Ecto neural progenitor cell (in vitro differentiated cells): ENCODE measurements around the gene MYO7A.
"Not testable (repeated sequence)": the region's sequence is repeated elsewhere in the genome, so short reads cannot be mapped to it uniquely, and the experiment has no call there.

Experiments
- DNase-seq: peaks from one replicate; pipeline ENCODE4 v3.0.0-alpha.2; 2018; ENCODE audit warnings: low spot score

MYO7A gene

DNA sequence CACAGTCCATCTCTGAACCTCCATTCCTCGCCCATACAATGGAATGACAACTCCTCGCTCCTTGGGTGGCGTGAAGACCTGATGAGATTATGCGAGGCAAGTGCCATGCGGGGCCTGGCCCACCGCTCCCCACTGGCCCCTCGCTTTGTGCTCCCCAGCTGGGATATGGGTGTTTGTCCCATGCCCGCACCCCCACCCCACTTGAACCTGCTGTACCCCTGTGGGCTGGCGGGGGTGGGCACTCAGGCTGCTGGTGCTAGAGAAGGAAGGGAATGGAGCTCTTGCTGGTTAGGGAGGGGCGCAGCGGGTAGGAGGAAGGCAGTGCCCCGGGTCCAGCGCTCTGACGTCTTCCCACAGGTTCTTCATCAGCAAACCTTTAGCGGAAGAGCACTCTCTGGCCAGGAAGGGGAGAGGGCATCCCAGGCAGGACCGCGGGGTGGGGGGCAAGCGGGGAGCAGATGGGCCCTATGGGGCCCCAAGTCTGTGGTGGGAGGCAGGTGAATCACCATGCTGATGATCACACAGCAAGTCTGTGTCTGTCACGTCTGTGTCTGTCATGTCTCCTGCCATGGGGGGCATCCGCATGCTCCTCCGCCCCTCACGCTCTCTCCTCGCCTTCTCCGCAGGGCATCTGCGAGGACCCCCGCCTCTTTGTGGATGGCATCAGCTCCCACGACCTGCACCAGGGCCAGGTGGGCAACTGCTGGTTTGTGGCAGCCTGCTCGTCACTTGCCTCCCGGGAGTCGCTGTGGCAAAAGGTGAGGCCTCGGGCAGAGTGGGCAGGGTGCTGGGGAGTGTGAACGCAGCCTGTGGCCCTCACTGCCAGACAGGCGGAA, 34.8 kb upstream of the MYO7A start:
- DNase-seq = no peak

DNA sequence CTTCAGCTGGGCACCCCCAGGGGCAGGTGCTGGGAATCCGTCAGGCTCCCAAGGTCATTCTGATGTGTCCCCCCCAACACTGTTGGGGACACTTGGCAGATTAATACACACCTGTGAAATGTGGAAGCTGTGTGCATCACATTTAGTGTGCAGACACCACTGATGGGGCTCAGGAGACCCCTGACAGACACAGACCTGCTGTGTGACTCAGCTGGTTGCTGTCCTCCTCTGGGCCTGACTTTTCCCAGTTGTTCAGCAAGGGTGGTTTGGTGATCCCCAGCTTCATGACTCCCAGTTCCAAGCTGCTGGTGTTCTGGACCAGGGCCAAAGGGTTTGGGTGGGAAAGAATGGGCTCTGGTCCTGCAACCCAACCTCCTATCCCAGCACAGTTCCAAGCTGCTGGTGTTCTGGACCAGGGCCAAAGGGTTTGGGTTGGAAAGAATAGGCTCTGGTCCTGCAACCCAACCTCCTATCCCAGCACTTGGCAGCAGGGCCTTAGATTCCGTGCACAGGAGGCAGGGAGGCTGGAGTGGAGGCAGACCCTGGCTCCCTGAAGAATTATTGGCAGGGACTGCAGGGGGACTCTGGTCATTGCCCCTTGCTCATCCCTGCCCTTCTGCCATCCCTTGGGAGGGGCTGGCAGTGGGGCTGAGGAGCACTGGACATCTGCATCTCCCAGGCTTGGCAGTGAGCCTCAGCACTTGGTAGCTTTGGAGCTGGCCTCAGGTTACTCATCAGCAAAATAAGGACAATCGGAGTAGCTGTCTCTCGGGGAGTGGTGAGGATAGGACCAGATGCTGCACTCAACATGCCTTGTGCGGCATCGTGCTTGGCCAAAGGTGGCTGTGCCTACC, 33.8 kb upstream of the MYO7A start:
- DNase-seq = no peak

GRCh38 chr11:77094841-77095365, 33.1 kb upstream of the MYO7A start:
- DNase-seq = no peak

- DNase-seq = no peak
Observed at GRCh38 chr11:77095551-77096490, 32.2 kb upstream of the MYO7A start.

DNA sequence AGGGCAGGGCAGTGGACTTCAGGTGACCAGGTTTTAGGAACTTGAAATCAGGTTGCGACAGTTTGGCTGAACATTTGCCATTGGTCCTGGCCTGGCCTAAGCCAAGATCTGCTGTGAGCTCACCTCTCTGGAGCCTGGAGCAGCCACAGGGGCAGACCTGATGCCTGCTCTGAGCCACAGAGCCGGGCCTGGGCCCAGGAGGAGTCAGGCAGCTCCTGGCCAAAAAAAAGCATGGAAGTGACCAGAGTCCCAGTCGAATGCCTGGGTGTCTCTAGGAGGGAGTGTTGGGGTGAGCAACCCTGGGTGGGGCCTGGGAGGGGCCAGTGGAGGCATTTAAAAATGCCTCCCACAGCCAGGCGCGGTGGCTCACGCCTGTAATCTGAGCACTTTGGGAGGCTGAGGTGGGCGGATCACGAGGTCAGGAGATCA, 31.4 kb upstream of the MYO7A start:
- no peak for DNase-seq

GRCh38 chr11:77097180-77097579, 30.9 kb upstream of the MYO7A start:
- DNase-seq = not testable (repeated sequence)

DNA sequence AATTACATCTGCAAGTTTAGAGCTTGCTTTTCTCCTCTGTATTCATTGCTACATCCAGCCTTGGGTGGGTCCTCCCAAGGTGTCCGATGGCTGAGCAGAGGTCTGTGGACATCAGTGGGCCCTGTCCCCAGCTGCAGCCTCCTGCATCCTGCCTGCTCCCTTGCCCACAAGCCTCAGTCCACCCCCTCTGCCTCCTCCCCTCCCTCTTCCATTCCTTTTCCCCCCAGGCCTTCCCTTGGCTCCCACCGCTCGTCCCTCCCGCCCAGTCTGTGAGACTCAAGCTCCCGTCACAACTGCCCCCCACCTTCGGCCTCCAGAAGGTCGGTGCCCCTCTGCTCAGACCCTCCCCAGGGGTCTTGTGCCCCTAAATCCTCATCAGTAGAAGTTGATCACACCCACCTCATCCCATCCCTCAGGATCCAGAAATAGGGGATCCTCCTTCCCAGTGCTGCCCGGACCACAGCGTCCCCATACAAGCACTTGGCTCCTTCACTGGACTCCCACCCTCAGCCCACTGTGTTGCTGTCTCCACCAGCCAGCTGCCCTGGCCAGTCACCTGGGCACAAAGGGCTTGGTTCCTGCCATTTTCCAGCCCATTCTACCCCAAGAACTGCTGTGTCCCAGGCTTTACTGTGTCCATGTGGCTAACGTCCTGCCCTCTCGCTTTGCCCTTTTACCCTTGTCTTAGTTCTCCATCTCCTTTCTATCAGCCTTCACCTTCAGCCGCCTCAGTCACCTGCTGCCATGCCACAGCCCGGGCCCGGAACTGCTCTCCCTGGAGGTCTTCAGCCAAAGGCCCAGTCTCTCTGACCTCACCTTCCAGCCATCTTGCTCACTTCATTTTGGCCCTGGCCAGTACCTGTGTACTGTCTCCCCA, 27.6 kb upstream of the MYO7A start:
- no peak for DNase-seq

DNA sequence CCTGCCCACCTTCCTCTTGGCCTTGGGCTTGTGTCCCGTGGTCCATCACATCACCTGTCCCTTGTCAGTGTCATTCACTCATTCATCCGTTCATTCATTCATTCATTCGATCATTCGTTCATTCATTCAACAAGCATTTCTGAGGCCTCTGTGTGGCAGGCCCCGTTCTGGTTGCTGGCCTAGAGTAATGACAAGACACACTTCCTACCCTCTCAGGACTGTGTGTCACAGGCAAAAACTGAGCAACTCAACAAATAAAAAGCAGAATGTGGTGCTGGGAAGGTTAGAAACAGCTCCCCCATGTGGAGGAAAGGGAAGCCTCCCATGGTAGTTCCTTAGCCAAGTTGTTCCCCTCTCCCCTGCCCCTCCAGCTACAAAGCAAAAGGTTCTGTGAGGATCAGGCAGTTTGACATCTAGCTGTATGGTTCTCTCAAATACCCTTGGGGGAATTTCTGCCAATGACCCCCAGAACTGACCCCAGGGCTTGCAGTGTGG, 27.0 kb upstream of the MYO7A start:
- DNase-seq = no peak

DNA sequence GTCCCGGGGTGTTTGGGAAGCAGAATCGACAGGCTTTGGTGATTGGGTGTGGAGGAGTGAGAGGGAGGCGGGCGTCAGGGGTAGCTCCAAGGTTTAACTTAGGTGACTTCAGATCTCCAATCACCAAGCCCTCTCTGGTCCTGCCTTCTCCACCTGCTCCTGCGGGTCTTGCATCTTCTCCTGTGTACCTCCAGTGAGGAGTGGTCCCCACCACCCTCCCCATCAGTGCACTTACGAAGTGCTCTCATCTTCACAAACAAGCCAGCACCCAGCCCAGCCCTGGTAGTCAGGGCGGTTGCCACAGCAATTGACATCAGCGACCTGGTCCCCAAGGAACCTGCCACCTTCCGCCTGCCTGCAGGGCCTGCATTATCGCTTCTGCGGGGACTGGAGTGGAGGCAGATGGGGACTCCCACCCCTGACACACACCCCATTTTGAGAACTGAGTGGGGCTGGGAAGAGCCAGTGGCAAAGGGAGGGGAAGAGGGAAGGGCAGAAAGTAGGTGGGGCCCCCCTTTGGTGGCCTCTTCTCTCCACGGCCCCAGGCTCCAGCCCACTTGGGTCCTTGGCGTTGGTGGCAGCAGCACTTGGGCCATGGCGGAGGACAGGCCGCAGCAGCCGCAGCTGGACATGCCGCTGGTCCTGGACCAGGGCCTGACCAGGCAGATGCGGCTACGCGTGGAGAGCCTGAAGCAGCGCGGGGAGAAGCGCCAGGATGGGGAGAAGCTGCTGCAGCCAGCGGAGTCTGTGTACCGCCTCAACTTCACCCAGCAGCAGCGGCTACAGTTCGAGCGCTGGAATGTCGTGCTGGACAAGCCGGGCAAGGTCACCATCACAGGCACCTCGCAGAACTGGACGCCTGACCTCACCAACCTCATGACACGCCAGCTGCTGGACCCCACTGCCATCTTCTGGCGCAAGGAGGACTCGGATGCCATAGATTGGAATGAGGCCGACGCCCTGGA, 25.5 kb upstream of the MYO7A start, which contains the start of gene OMP:
Gene OMP (plus strand): TSS at position 595 of the 965 bp plus-strand sequence. CDS start 0 bp downstream, at position 595.
- no peak for DNase-seq

DNA sequence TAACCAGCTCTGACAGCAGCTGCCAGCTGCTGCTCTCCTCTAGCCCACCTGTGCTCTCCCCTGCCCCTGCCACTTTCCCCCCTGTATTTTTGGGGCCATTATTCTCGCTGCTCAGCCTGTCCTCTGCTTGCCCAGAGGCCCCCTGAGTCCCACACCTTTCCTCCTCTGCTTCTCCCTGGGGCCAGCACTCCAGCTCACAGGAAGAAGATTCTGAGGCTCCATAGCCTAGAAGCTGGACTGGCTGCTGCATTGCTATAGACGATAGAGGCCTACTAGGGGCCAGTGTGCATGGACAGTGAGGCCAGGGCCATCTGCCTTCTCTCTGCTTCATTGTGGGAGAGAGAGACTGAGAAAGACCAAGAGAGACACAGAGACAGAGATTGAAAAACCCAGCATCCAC, 24.7 kb upstream of the MYO7A start:
- DNase-seq = no peak

- DNase-seq = no peak
Observed at GRCh38 chr11:77104727-77105126, 23.3 kb upstream of the MYO7A start.

- no peak for DNase-seq
Observed at GRCh38 chr11:77106321-77106720, 21.7 kb upstream of the MYO7A start.

- DNase-seq = no peak
Observed at GRCh38 chr11:77106759-77107158, 21.3 kb upstream of the MYO7A start.

DNA sequence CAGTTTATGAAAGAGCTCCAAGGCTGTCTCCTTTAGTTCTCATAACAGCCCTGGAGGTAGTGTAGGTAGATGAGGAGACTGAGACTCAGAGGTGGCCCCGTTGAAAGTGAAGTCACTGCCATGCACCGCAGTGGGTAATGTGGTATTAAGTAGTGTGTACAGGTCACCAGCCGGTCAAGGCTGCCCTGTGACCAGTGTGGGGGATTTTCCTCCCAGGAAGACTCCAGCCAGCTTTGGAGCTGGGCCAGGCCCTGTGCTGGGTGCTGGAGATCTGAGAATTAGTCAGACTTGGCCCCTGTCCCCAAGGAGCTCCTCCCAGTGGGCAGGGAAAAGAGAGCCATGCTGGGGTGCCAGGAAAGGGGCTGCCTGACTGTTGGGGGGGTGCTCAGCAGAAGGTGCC, 20.1 kb upstream of the MYO7A start:
- no peak for DNase-seq

DNA sequence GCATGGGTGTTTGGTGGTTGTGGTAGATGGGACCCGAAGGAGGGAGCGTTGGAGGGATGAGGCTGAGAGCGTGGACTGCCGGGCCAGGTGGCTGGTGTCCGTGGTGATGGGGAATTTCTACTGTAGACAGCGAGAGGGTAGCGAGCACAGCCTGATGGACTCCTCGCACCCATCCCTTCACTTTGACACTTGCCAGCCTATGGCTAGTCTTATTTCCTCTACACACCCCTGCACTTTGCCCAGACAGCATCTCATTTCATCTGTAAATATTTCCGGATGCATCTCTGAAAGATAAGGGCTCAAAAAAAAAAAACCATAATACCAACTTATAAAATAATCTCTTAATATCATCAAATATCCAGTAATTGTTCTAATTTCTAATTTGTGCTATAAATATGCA, 19.6 kb upstream of the MYO7A start:
- no peak for DNase-seq

- no peak for DNase-seq
Observed at GRCh38 chr11:77109236-77110019, 18.6 kb upstream of the MYO7A start.

DNA sequence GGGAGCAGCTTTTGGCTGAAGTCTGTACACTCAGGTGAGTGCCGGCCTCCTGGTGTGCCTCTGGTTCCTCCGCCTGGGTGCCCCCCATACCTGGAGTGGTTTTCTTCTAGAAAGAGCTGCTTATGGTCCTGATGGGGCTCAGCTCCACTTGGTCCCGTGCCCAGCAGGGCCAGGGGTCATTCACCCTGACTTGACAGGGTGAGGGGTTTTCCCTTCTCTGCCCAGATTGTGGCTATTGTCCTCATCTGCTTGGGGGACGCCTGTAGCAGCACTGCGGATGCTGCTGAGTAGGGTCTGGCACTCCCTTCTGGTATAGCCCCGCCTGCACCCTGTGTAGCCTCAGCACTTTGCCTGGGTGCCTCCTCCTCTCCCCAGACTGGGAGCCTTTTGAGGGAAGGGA, 17.2 kb upstream of the MYO7A start:
- no peak for DNase-seq

GRCh38 chr11:77111277-77111676, 16.8 kb upstream of the MYO7A start:
- no peak for DNase-seq
